WTC11 (cell line): ENCODE data around the gene AKAP6. TPM values are rescaled to one million over a fixed set of nuclear protein-coding genes. Genes with fewer than 3 reads are reported as not detected.

ENCODE experiments used
- ATAC-seq: fragments of 200-7000 bp; cut with Tn5 transposase; 2 replicates; pipeline ENCODE4 v1.10.0; 2021; ENCODE audit warnings: mild to moderate bottlenecking, moderate library complexity
- CTCF ChIA-PET: fragments of 300-600 bp; sonication (Branson Sonifier 250); formaldehyde crosslinking; loops from one replicate; lab custom pipeline; 2021; ENCODE audit warnings: antibody characterized with exemption; lab: Charles Lee
- POLR2A ChIA-PET: fragments of 350-600 bp; sonication (Branson Sonifier 250); formaldehyde crosslinking; loops from one replicate; lab custom pipeline; 2021; ENCODE audit warnings: antibody characterized with exemption; lab: Charles Lee
- DNase-seq: peaks from one replicate; pipeline ENCODE4 v3.0.0; 2021; ENCODE audit warnings: low spot score
- H3K27ac Mint-ChIP-seq: 2 replicates; pipeline ENCODE4 v1.8.0; 2021; ENCODE audit warnings: mixed read lengths
- H3K27me3 Mint-ChIP-seq: 2 replicates; pipeline ENCODE4 v1.8.0; 2021; ENCODE audit warnings: low read depth, mild to moderate bottlenecking, moderate library complexity, mixed read lengths
- H3K36me3 Mint-ChIP-seq: 2 replicates; pipeline ENCODE4 v1.8.0; 2021; ENCODE audit warnings: mixed read lengths
- H3K4me1 Mint-ChIP-seq: 2 replicates; pipeline ENCODE4 v1.8.0; 2022; ENCODE audit warnings: mixed read lengths
- H3K4me3 Mint-ChIP-seq: 2 replicates; pipeline ENCODE4 v1.8.0; 2021; ENCODE audit warnings: mild to moderate bottlenecking, moderate library complexity, mixed read lengths
- H3K9me3 Mint-ChIP-seq: 2 replicates; pipeline ENCODE4 v1.8.0; 2021; ENCODE audit warnings: mixed read lengths
- CREB1 ChIP-seq: sonication (generic); formaldehyde crosslinking; IDR thresholded peaks from 2 replicates; pipeline ENCODE4 v1.8.0; 2023; ENCODE audit warnings: mild to moderate bottlenecking, missing genetic modification reagents
- ELF4 ChIP-seq: sonication (generic); formaldehyde crosslinking; IDR thresholded peaks from 2 replicates; pipeline ENCODE4 v1.8.1; 2022; ENCODE audit warnings: low read depth, mild to moderate bottlenecking, moderate library complexity, missing genetic modification reagents
- ETV6 ChIP-seq: sonication (generic); formaldehyde crosslinking; IDR thresholded peaks from 2 replicates; pipeline ENCODE4 v1.8.1; 2022; ENCODE audit warnings: mild to moderate bottlenecking, missing genetic modification reagents
- FOXJ3 ChIP-seq: sonication (generic); formaldehyde crosslinking; IDR thresholded peaks from 2 replicates; pipeline ENCODE4 v1.9.0; 2021; ENCODE audit warnings: missing genetic modification reagents, mild to moderate bottlenecking, borderline replicate concordance
- FOXP1 ChIP-seq: sonication (generic); formaldehyde crosslinking; IDR thresholded peaks from 2 replicates; pipeline ENCODE4 v1.8.0; 2022; ENCODE audit warnings: missing genetic modification reagents, mild to moderate bottlenecking, moderate library complexity, borderline replicate concordance
- GABPB1 ChIP-seq: sonication (generic); formaldehyde crosslinking; IDR thresholded peaks from 2 replicates; pipeline ENCODE4 v1.8.1; 2023; ENCODE audit warnings: mild to moderate bottlenecking, missing genetic modification reagents
- GRHL2 ChIP-seq: fragments of 250-450 bp; sonication (Bioruptor Pico); IDR thresholded peaks from 2 replicates; pipeline ENCODE4 v1.8.0; 2022; ENCODE audit warnings: mild to moderate bottlenecking, moderate library complexity; ENCODE audit not compliant: insufficient replicate concordance, severe bottlenecking
- JAZF1 ChIP-seq: fragments of 250-450 bp; sonication (Bioruptor Pico); IDR thresholded peaks from 2 replicates; pipeline ENCODE4 v1.9.0; 2021; ENCODE audit warnings: moderate library complexity, mild to moderate bottlenecking, inconsistent platforms
- MXD4 ChIP-seq: fragments of 250-450 bp; sonication (Bioruptor Pico); IDR thresholded peaks from 2 replicates; pipeline ENCODE4 v1.8.0; 2021; ENCODE audit warnings: mild to moderate bottlenecking, moderate library complexity, borderline replicate concordance
- NFYB ChIP-seq: sonication (generic); formaldehyde crosslinking; conservative IDR thresholded peaks from 2 replicates; pipeline ENCODE4 v1.8.0; 2022; ENCODE audit warnings: low read depth, missing genetic modification reagents
- NR1H2 ChIP-seq: sonication (generic); formaldehyde crosslinking; IDR thresholded peaks from 2 replicates; pipeline ENCODE4 v1.9.0; 2021; ENCODE audit warnings: mild to moderate bottlenecking, moderate library complexity, missing genetic modification reagents
- NR3C1 ChIP-seq: sonication (generic); formaldehyde crosslinking; conservative IDR thresholded peaks from 2 replicates; pipeline ENCODE4 v1.8.1; 2023; ENCODE audit warnings: low read depth, mild to moderate bottlenecking, missing genetic modification reagents
- RELA ChIP-seq: sonication (generic); formaldehyde crosslinking; IDR thresholded peaks from 2 replicates; pipeline ENCODE4 v1.8.1; 2022; ENCODE audit warnings: missing genetic modification reagents, mild to moderate bottlenecking, borderline replicate concordance
- SMAD3 ChIP-seq: sonication (generic); formaldehyde crosslinking; IDR thresholded peaks from 2 replicates; pipeline ENCODE4 v1.8.0; 2022; ENCODE audit warnings: missing genetic modification reagents, mild to moderate bottlenecking, borderline replicate concordance
- ZNF263 ChIP-seq: sonication (generic); formaldehyde crosslinking; IDR thresholded peaks from 2 replicates; pipeline ENCODE4 v1.8.1; 2022; ENCODE audit warnings: low read depth, mild to moderate bottlenecking, moderate library complexity, missing genetic modification reagents
- total RNA-seq: library from RNA; stranded (reverse); gene quantifications from 3 replicates; pipeline ENCODE4 v1.2.3, GENCODE V29; 2021
- TF ChIP-seq, protein P1 (sequence below): sonication (generic); formaldehyde crosslinking; conservative IDR thresholded peaks from 2 replicates; pipeline ENCODE4 v1.8.1; 2022; ENCODE audit warnings: mild to moderate bottlenecking, missing genetic modification reagents
- TF ChIP-seq, protein P2 (sequence below): fragments of 250-450 bp; sonication (Bioruptor Pico); IDR thresholded peaks from 2 replicates; pipeline ENCODE4 v1.9.0; 2021; ENCODE audit warnings: mild to moderate bottlenecking
- TF ChIP-seq, protein P3 (sequence below): fragments of 250-450 bp; sonication (Bioruptor Pico); IDR thresholded peaks from 2 replicates; pipeline ENCODE4 v1.8.0; 2021; ENCODE audit warnings: mild to moderate bottlenecking
- TF ChIP-seq, protein P4 (sequence below): fragments of 250-450 bp; sonication (Bioruptor Pico); conservative IDR thresholded peaks from 2 replicates; pipeline ENCODE4 v1.9.0; 2021; ENCODE audit warnings: mild to moderate bottlenecking
- TF ChIP-seq, protein P5 (sequence below): sonication (generic); formaldehyde crosslinking; IDR thresholded peaks from 2 replicates; pipeline ENCODE4 v1.8.1; 2022; ENCODE audit warnings: mild to moderate bottlenecking, moderate library complexity, missing genetic modification reagents
- TF ChIP-seq, protein P6 (sequence below): sonication (generic); formaldehyde crosslinking; IDR thresholded peaks from 2 replicates; pipeline ENCODE4 v1.8.1; 2022; ENCODE audit warnings: low read depth, mild to moderate bottlenecking, moderate library complexity, missing genetic modification reagents, borderline replicate concordance
- TF ChIP-seq, protein P7 (sequence below): sonication (generic); formaldehyde crosslinking; IDR thresholded peaks from 2 replicates; pipeline ENCODE4 v1.8.1; 2023; ENCODE audit warnings: mild to moderate bottlenecking, missing genetic modification reagents, borderline replicate concordance
- TF ChIP-seq, protein P8 (sequence below): sonication (generic); formaldehyde crosslinking; IDR thresholded peaks from 2 replicates; pipeline ENCODE4 v1.8.1; 2023; ENCODE audit warnings: mild to moderate bottlenecking, missing genetic modification reagents

Gene AKAP6
- total RNA-seq, 1 experiment from 2014 or later: 0.63 TPM

DNA sequence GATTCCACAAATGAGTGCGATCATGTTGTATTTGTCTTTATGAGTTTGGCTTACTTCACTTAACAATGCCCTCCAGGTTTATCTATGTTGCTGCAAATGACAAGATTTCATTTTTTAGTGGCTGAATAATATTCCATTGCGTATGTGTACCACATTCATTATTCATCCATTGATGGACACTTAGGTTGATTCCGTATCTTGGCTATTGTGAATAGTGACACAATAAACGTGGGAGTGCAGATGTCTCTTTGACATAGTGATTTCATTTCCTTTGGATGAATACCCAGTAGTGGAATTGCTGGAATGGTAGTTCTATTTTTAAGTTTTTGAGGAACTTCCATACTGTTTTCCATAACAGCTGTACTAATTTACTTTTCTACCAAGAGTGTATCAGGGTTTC is 23.5 kb downstream of the AKAP6 start (continued):
- TF ChIP-seq, protein P1, sequence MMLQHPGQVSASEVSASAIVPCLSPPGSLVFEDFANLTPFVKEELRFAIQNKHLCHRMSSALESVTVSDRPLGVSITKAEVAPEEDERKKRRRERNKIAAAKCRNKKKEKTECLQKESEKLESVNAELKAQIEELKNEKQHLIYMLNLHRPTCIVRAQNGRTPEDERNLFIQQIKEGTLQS: no peak
- TF ChIP-seq MXD4 (CRISPR knock-in tag): no peak
- TF ChIP-seq ETV6: no peak
- TF ChIP-seq, protein P2, sequence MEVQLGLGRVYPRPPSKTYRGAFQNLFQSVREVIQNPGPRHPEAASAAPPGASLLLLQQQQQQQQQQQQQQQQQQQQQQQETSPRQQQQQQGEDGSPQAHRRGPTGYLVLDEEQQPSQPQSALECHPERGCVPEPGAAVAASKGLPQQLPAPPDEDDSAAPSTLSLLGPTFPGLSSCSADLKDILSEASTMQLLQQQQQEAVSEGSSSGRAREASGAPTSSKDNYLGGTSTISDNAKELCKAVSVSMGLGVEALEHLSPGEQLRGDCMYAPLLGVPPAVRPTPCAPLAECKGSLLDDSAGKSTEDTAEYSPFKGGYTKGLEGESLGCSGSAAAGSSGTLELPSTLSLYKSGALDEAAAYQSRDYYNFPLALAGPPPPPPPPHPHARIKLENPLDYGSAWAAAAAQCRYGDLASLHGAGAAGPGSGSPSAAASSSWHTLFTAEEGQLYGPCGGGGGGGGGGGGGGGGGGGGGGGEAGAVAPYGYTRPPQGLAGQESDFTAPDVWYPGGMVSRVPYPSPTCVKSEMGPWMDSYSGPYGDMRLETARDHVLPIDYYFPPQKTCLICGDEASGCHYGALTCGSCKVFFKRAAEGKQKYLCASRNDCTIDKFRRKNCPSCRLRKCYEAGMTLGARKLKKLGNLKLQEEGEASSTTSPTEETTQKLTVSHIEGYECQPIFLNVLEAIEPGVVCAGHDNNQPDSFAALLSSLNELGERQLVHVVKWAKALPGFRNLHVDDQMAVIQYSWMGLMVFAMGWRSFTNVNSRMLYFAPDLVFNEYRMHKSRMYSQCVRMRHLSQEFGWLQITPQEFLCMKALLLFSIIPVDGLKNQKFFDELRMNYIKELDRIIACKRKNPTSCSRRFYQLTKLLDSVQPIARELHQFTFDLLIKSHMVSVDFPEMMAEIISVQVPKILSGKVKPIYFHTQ (CRISPR knock-in tag): no peak
- TF ChIP-seq, protein P3, sequence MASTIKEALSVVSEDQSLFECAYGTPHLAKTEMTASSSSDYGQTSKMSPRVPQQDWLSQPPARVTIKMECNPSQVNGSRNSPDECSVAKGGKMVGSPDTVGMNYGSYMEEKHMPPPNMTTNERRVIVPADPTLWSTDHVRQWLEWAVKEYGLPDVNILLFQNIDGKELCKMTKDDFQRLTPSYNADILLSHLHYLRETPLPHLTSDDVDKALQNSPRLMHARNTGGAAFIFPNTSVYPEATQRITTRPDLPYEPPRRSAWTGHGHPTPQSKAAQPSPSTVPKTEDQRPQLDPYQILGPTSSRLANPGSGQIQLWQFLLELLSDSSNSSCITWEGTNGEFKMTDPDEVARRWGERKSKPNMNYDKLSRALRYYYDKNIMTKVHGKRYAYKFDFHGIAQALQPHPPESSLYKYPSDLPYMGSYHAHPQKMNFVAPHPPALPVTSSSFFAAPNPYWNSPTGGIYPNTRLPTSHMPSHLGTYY: no peak
- TF ChIP-seq NR3C1 (CRISPR knock-in tag): no peak
- no peak for TF ChIP-seq SMAD3 (CRISPR knock-in tag)
- no peak for TF ChIP-seq ELF4 (CRISPR knock-in tag)
- no peak for TF ChIP-seq FOXJ3
- no peak for TF ChIP-seq GRHL2 (CRISPR knock-in tag)
- TF ChIP-seq NR1H2 (CRISPR knock-in tag): no peak
- TF ChIP-seq FOXP1 (CRISPR knock-in tag): no peak
- no peak for TF ChIP-seq ZNF263 (CRISPR knock-in tag)

DNA sequence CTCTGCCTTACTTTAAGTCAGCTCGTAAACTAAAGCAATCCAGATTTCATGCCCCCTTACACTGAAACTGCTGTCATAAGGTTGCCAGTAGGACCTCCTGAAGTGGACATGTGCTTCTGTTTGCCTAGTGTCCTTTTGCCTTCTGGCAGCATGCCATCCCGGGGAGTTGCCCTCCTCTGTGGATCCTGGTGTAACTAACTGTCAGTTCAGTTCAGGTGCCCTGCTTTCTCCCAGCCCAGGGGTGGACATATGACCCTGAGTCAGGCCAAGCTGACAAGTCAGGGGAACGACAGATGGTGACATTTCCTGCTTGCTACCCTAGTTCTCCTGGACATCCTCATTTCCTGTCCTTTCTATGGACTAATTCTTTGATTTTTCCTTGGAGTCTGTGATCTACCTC is 25.6 kb downstream of the AKAP6 start:
- Mint-ChIP-seq H3K27ac (no peak overlapping the region), H3K4me1 (peaks cover 8% of the 10 kb centered on the region), H3K27me3 (no peaks in the 10 kb centered on the region), H3K4me3 (no peak overlapping the region), H3K36me3 (no peaks in the 10 kb centered on the region), H3K9me3 (peaks cover 12% of the 10 kb centered on the region)
- DNase-seq: no peak
- ChIA-PET CTCF (no interaction called here), POLR2A (no interaction called here)
- no peak for ATAC-seq
- TF ChIP-seq JAZF1 (no peak), RELA (no peak), GRHL2 (CRISPR knock-in tag) (no peak), CREB1 (CRISPR knock-in tag) (no peak), GABPB1 (CRISPR knock-in tag) (no peak), NFYB (CRISPR knock-in tag) (no peak)
- TF ChIP-seq, protein P4, sequence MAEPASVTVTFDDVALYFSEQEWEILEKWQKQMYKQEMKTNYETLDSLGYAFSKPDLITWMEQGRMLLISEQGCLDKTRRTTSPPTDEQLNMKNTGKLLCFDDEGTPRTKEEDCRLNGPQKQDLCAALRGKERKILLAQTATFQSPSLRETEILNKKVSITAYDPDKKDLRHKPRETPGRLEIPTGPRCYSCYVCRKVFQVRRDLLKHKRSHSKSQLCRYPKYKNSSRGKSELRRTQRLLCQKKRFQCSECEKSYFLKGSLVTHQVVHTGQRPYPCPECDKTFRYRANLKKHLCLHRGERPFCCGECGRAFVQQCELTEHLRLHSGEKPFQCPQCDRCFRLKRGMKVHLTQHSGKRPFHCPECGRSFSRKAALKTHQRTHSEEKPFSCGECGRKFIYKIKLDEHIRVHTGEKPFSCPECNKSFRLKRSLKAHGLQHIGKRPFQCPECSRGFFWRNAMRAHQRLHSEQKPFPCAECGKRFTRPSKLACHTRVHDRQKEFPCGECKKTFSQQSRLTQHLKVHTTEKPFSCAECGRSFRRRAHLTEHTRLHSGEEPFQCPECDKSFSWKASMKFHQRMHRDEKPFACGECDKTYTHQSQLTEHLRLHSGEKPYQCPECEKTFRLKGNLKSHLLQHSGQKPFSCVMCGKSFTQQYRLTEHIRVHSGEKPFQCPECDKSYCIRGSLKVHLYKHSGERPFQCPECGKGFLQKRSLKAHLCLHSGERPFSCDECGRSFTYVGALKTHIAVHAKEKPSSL (CRISPR knock-in tag): no peak
- TF ChIP-seq, protein P5, sequence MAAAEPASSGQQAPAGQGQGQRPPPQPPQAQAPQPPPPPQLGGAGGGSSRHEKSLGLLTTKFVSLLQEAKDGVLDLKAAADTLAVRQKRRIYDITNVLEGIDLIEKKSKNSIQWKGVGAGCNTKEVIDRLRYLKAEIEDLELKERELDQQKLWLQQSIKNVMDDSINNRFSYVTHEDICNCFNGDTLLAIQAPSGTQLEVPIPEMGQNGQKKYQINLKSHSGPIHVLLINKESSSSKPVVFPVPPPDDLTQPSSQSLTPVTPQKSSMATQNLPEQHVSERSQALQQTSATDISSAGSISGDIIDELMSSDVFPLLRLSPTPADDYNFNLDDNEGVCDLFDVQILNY (CRISPR knock-in tag): no peak
- TF ChIP-seq, protein P6, sequence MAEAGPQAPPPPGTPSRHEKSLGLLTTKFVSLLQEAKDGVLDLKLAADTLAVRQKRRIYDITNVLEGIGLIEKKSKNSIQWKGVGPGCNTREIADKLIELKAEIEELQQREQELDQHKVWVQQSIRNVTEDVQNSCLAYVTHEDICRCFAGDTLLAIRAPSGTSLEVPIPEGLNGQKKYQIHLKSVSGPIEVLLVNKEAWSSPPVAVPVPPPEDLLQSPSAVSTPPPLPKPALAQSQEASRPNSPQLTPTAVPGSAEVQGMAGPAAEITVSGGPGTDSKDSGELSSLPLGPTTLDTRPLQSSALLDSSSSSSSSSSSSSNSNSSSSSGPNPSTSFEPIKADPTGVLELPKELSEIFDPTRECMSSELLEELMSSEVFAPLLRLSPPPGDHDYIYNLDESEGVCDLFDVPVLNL (CRISPR knock-in tag): no peak
- TF ChIP-seq, protein P7, sequence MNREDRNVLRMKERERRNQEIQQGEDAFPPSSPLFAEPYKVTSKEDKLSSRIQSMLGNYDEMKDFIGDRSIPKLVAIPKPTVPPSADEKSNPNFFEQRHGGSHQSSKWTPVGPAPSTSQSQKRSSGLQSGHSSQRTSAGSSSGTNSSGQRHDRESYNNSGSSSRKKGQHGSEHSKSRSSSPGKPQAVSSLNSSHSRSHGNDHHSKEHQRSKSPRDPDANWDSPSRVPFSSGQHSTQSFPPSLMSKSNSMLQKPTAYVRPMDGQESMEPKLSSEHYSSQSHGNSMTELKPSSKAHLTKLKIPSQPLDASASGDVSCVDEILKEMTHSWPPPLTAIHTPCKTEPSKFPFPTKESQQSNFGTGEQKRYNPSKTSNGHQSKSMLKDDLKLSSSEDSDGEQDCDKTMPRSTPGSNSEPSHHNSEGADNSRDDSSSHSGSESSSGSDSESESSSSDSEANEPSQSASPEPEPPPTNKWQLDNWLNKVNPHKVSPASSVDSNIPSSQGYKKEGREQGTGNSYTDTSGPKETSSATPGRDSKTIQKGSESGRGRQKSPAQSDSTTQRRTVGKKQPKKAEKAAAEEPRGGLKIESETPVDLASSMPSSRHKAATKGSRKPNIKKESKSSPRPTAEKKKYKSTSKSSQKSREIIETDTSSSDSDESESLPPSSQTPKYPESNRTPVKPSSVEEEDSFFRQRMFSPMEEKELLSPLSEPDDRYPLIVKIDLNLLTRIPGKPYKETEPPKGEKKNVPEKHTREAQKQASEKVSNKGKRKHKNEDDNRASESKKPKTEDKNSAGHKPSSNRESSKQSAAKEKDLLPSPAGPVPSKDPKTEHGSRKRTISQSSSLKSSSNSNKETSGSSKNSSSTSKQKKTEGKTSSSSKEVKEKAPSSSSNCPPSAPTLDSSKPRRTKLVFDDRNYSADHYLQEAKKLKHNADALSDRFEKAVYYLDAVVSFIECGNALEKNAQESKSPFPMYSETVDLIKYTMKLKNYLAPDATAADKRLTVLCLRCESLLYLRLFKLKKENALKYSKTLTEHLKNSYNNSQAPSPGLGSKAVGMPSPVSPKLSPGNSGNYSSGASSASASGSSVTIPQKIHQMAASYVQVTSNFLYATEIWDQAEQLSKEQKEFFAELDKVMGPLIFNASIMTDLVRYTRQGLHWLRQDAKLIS (CRISPR knock-in tag): no peak
- TF ChIP-seq, protein P8, sequence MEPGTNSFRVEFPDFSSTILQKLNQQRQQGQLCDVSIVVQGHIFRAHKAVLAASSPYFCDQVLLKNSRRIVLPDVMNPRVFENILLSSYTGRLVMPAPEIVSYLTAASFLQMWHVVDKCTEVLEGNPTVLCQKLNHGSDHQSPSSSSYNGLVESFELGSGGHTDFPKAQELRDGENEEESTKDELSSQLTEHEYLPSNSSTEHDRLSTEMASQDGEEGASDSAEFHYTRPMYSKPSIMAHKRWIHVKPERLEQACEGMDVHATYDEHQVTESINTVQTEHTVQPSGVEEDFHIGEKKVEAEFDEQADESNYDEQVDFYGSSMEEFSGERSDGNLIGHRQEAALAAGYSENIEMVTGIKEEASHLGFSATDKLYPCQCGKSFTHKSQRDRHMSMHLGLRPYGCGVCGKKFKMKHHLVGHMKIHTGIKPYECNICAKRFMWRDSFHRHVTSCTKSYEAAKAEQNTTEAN (CRISPR knock-in tag): no peak
